ENCODE data around the gene CPT1C. TPM values are rescaled to one million over a fixed set of nuclear protein-coding genes. Genes with fewer than 3 reads are reported as not detected.

The CPT1C gene
- total RNA-seq, 1 donor from 2014 or later, result 0.35 TPM

DNA sequence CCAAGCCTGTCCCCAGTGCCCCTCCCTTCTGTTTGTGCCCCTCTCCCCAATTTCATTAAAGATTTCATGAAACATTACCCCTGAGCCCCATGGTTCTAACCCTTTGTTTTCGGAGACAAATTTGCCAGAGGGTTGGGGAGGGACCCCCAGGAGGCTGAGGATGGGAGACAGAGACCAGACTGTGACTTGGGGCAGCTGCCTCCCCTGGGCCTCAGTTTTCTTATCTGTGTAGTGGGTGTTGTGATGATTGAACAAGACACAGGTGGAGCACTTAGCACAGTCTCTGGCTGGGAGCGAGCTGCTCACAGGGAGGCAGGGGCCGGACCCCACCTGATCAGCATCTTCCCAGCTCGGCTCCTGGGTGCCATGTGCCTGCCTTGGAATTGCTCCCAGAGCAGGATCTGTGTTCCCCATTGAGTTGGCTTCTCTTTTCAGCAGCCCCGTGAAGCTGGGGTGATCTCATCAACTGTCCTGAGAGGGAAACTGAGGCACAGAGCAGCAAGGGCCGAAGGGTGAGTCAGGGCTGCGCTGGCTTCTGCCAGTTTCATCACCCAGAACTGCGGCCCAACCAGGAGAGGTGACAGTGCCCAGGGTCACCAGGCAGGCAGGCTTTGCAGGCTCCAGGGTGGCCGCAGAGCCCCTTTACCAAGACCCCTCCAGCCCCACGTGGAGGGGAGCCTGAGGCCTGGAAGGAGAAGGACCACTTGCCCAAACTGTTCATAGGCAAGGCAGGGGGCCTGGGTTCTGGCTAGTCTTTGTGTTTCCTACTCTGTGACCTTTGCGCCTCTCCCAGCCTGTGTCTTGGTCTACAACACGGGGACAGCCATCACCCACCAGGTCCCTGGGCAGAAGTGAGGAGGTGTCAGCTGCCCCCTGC is 32.1 kb upstream of the CPT1C start:
- DNase-seq, result no peak
- TF ChIP-seq, protein P1, sequence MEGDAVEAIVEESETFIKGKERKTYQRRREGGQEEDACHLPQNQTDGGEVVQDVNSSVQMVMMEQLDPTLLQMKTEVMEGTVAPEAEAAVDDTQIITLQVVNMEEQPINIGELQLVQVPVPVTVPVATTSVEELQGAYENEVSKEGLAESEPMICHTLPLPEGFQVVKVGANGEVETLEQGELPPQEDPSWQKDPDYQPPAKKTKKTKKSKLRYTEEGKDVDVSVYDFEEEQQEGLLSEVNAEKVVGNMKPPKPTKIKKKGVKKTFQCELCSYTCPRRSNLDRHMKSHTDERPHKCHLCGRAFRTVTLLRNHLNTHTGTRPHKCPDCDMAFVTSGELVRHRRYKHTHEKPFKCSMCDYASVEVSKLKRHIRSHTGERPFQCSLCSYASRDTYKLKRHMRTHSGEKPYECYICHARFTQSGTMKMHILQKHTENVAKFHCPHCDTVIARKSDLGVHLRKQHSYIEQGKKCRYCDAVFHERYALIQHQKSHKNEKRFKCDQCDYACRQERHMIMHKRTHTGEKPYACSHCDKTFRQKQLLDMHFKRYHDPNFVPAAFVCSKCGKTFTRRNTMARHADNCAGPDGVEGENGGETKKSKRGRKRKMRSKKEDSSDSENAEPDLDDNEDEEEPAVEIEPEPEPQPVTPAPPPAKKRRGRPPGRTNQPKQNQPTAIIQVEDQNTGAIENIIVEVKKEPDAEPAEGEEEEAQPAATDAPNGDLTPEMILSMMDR (IDR thresholded peaks at IDR 0.05), result no peak
- H3K27ac Mint-ChIP-seq, result no peak overlapping the region
- H3K27me3 Mint-ChIP-seq, result no peaks in the 10 kb centered on the region
- no peak for ATAC-seq (ENCODE audit: low read depth)
- intact Hi-C loops (cut with micrococcal nuclease), result no loop called here
- no peaks in the 10 kb centered on the region for H3K9me3 Mint-ChIP-seq
- ChIA-PET CTCF (no interaction called here), POLR2A (no interaction called here)
- H3K4me1 Mint-ChIP-seq, result peaks cover 12% of the 10 kb centered on the region
- no peak overlapping the region for H3K4me3 Mint-ChIP-seq
- peaks cover 79% of the 10 kb centered on the region for H3K36me3 Mint-ChIP-seq (ENCODE audit: low read depth)

DNA sequence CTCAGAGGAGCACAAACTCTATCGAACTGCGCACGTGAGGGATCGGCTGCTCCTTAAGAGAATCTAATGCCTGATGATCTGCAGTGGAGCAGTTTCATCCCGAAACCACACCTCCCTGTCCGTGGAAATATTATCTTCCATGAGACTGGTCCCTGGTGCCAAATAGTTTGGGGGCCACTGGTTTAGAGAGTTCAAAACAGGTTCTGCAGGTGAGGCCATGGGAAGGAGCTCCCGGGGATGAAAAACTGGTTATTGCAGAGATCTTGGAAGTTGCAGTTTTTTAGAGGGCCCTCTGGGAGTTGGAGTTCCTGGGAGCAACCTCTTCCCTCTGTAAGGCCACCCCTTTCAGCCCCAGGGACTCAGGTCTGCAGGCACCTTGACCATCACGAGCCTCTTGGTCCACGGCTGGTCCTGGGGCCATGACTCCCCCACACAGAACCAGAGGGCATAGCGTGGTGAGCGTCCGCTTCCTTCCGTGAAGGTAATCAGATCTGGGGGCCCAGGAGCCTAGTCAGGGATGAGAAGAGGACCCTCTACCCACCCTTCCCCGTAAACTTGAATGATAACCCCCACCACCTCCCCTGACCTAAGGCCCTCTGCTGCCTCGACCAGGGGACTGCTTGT is 30.5 kb upstream of the CPT1C start:
- DNase-seq, result no peak
- Mint-ChIP-seq H3K36me3 (ENCODE audit: low read depth) (peaks cover 75% of the 10 kb centered on the region), H3K27ac (no peak overlapping the region), H3K9me3 (no peaks in the 10 kb centered on the region), H3K27me3 (no peaks in the 10 kb centered on the region), H3K4me3 (no peak overlapping the region), H3K4me1 (peaks cover 24% of the 10 kb centered on the region)
- no peak for ATAC-seq (ENCODE audit: low read depth)
- CTCF ChIA-PET, result no interaction called here
- POLR2A ChIA-PET, result interaction anchor here (0.8 to 7.4 kb wide), 2 partner anchors 16 to 18 kb away, joined by 3 to 88 read pairs; partner anchors contain the start of genes PRMT1 and SCAF1
- intact Hi-C loops (cut with micrococcal nuclease), result no loop called here
- TF ChIP-seq, protein P1 (IDR thresholded peaks at IDR 0.05), result no peak

DNA sequence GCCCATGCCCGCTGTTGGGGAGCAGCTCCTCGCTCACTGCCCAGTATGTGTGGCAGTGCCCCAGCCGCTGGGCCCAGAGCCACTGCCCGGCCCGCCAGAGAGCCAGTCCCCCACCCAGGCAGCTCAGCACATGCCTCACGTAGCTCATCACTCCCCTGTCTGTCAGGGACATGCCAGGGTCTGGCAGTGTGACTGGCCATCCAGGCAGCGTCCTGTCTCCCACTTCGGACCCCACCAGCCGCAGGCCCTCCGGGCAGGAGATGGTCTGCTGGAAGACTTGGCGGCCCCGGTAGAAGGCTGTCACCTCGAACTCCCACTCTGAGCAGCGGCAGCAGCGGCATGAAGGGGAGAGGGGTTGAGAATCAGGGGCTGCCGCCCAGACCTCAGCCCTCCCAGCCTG is 28.9 kb upstream of the CPT1C start:
- peaks cover 63% of the 10 kb centered on the region for H3K36me3 Mint-ChIP-seq (ENCODE audit: low read depth)
- no peaks in the 10 kb centered on the region for H3K27me3 Mint-ChIP-seq
- TF ChIP-seq, protein P1 (IDR thresholded peaks at IDR 0.05), result no peak
- H3K9me3 Mint-ChIP-seq, result no peaks in the 10 kb centered on the region
- no peak overlapping the region for H3K4me3 Mint-ChIP-seq
- ChIA-PET POLR2A (interaction anchor here (0.5 to 7.4 kb wide), 3 partner anchors 14 to 23 kb away, joined by 5 to 88 read pairs (median 63); partner anchors contain the start of genes PRMT1, RRAS and SCAF1), CTCF (no interaction called here)
- H3K4me1 Mint-ChIP-seq, result peaks cover 36% of the 10 kb centered on the region
- ATAC-seq (ENCODE audit: low read depth) (no peak), DNase-seq (no peak)
- H3K27ac Mint-ChIP-seq, result no peak overlapping the region
- intact Hi-C loops (cut with micrococcal nuclease), result no loop called here

DNA sequence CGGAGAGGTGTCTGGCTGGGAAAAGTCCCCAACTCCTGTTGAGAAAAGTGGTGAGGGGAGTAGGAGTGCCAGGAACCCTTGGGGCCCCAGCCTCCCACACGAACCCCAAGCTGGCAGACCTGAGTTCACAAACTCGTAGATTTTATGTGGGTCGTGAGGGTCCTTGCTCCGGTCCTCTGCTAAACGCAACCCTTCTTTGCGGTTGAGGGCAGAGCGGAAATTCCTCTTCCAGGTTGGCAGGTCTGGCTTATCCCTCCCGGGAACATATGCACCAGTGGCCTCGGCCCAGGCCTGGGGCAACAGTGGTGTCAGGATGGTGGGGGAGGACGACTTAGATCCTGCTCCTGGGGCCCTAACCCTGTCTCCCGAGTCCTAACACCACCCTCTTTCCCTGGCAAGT is 27.7 kb upstream of the CPT1C start:
- Mint-ChIP-seq H3K36me3 (ENCODE audit: low read depth) (peaks cover 54% of the 10 kb centered on the region), H3K4me1 (peaks cover 36% of the 10 kb centered on the region), H3K9me3 (no peaks in the 10 kb centered on the region), H3K4me3 (peak overlapping the region; percentile 41), H3K27ac (no peak overlapping the region), H3K27me3 (no peaks in the 10 kb centered on the region)
- intact Hi-C loops (cut with micrococcal nuclease), result no loop called here
- ATAC-seq (ENCODE audit: low read depth), result no peak
- no peak for DNase-seq
- TF ChIP-seq, protein P1 (IDR thresholded peaks at IDR 0.05), result no peak
- CTCF ChIA-PET, result interaction anchor here (1.6 to 2.2 kb wide), 2 partner anchors 10 to 13 kb away, joined by 3 to 8 read pairs; no protein-coding TSS in a partner anchor
- POLR2A ChIA-PET, result interaction anchor here (1.4 to 7.4 kb wide), 3 partner anchors 13 to 22 kb away, joined by 3 to 88 read pairs (median 63); partner anchors contain the start of genes PRMT1, RRAS and SCAF1

All from activated B cell treated with CpG ODN at 0.5 μM for 24 hours (primary cell).